HepG2 (cell line): Measurements from ENCODE around the gene KCTD16. TPM values are rescaled to one million over a fixed set of nuclear protein-coding genes. Genes with fewer than 3 reads are reported as not detected.

Experiments used
- ATAC-seq: fragments of 200-7000 bp; cut with Tn5 transposase; 3 replicates; pipeline ENCODE4 v1.9.1; 2020; ENCODE audit warnings: mild to moderate bottlenecking, moderate library complexity
- BruUV-seq: library from RNA; stranded (reverse); fragments of 400-500 nt; replicated peaks from 2 replicates; lab custom pipeline; 2021; lab: Mats Ljungman, UMichigan
- CTCF ChIA-PET: fragments of 300-600 bp; formaldehyde crosslinking; extraction: SDS; loops from one replicate; lab custom pipeline; 2021; ENCODE audit warnings: low total read pairs, inconsistent platforms, low intra/inter-chr PET ratio; lab: Yijun Ruan, JAX
- POLR2A ChIA-PET: fragments of 350-600 bp; sonication (Branson Sonifier 250); formaldehyde crosslinking; loops from one replicate; lab custom pipeline; 2020; ENCODE audit warnings: antibody characterized with exemption, inconsistent platforms; lab: Yijun Ruan, JAX
- DNase-seq: peaks from one replicate; pipeline ENCODE4 v3.0.0-alpha.2; 2015; ENCODE audit warnings: low spot score
- FAIRE-seq: peaks from 3 replicates; lab custom pipeline; 2011; peaks lifted over from hg19 to GRCh38; lab: Jason Lieb, UNC
- H2AFZ ChIP-seq: one replicate; pipeline ENCODE4 v1.6.1; 2011; ENCODE audit warnings: low read length, inconsistent platforms
- H3K27ac ChIP-seq: fragments of 300-600 bp; 3 replicates; pipeline ENCODE4 v1.8.0; 2011; ENCODE audit warnings: mixed run types, mild to moderate bottlenecking, mixed read lengths, low read length, inconsistent platforms; ENCODE audit not compliant: insufficient read depth; ENCODE audit errors: extremely low read length
- H3K27me3 ChIP-seq, 2 experiments: fragments of 200-600 bp in 1 of 2; 2 replicates in 1 of 2; 3 replicates in 1 of 2; pipeline versions ENCODE4 v1.6.0 to v1.8.0; 2011; ENCODE audit warnings: low read length in 2 of 2, mild to moderate bottlenecking in 2 of 2, moderate library complexity in 2 of 2, inconsistent platforms in 1 of 2; ENCODE audit not compliant: insufficient read depth in 2 of 2, control insufficient read depth in 1 of 2
- H3K36me3 ChIP-seq, 2 experiments: fragments of 200-600 bp in 1 of 2; replicated peaks in 1 of 2; 2 replicates in 1 of 2; 3 replicates in 1 of 2; pipeline versions ENCODE4 v1.5.1 to v1.8.0; 2011; ENCODE audit warnings: low read length in 2 of 2, inconsistent platforms in 1 of 2; ENCODE audit not compliant: insufficient read depth in 2 of 2, control insufficient read depth in 1 of 2
- H3K4me1 ChIP-seq: 2 replicates; pipeline ENCODE4 v1.5.1; 2012; ENCODE audit warnings: low read length, inconsistent platforms; ENCODE audit not compliant: insufficient read depth
- H3K4me2 ChIP-seq: 2 replicates; pipeline ENCODE4 v1.6.0; 2011; ENCODE audit warnings: low read depth, low read length, inconsistent platforms
- H3K4me3 ChIP-seq, 3 experiments: fragments of 200-600 bp in 1 of 3; sonication (generic), shearing (Covaris generic) in 1 of 3; replicated peaks in 1 of 3; 2 replicates each; pipeline ENCODE4 v1.5.1; 2011 to 2016; ENCODE audit warnings: low read length in 3 of 3, inconsistent platforms in 2 of 3, low read depth in 2 of 3, mild to moderate bottlenecking in 2 of 3, control low read depth in 1 of 3, mixed read lengths in 1 of 3; ENCODE audit not compliant: insufficient read depth in 1 of 3
- H3K79me2 ChIP-seq: one replicate; pipeline ENCODE4 v1.6.1; 2011; ENCODE audit warnings: low read length, inconsistent platforms; ENCODE audit not compliant: insufficient read depth
- H3K9ac ChIP-seq: 2 replicates; pipeline ENCODE4 v1.6.0; 2011; ENCODE audit warnings: mild to moderate bottlenecking, low read depth, low read length, inconsistent platforms; ENCODE audit not compliant: insufficient read depth
- H3K9me3 ChIP-seq: 2 replicates; pipeline ENCODE4 v1.5.1; 2012; ENCODE audit warnings: mild to moderate bottlenecking, low read length
- H4K20me1 ChIP-seq: 2 replicates; pipeline ENCODE4 v1.6.0; 2011; ENCODE audit warnings: inconsistent platforms, mild to moderate bottlenecking, low read length, moderate library complexity; ENCODE audit not compliant: insufficient read depth
- CREM ChIP-seq, 2 experiments: sonication (generic) in 1 of 2; formaldehyde crosslinking in 1 of 2; IDR thresholded peaks; 2 replicates each; pipeline versions ENCODE4 v1.4.0 to v1.6.1; 2016 to 2020; ENCODE audit warnings: antibody characterized with exemption in 1 of 2, mild to moderate bottlenecking in 1 of 2, missing genetic modification reagents in 1 of 2
- ELF1 ChIP-seq: sonication (generic); formaldehyde crosslinking; IDR thresholded peaks from 2 replicates; pipeline ENCODE4 v1.4.0; 2020; ENCODE audit warnings: missing genetic modification reagents
- GATAD2A ChIP-seq: IDR thresholded peaks from 2 replicates; pipeline ENCODE4 v1.6.1; 2016
- LBX2 ChIP-seq: sonication (generic); formaldehyde crosslinking; IDR thresholded peaks from 2 replicates; pipeline ENCODE4 v1.5.0; 2020; ENCODE audit warnings: missing genetic modification reagents, mild to moderate bottlenecking, borderline replicate concordance
- MLLT10 ChIP-seq: sonication (generic); formaldehyde crosslinking; IDR thresholded peaks from 2 replicates; pipeline ENCODE4 v1.4.0; 2020; ENCODE audit warnings: missing genetic modification reagents
- MZF1 ChIP-seq: sonication (generic); formaldehyde crosslinking; IDR thresholded peaks from 2 replicates; pipeline ENCODE4 v1.8.1; 2023; ENCODE audit warnings: mild to moderate bottlenecking, missing genetic modification reagents, borderline replicate concordance
- NCOA5 ChIP-seq: sonication (generic); formaldehyde crosslinking; IDR thresholded peaks from 2 replicates; pipeline ENCODE4 v1.4.0; 2020; ENCODE audit warnings: missing genetic modification reagents
- SIX4 ChIP-seq: sonication (generic); formaldehyde crosslinking; IDR thresholded peaks from 2 replicates; pipeline ENCODE4 v1.4.0; 2020; ENCODE audit warnings: missing genetic modification reagents
- STAT5B ChIP-seq: sonication (generic); formaldehyde crosslinking; IDR thresholded peaks from 2 replicates; pipeline ENCODE4 v1.4.0; 2020; ENCODE audit warnings: missing genetic modification reagents
- TEAD3 ChIP-seq: optimal IDR thresholded peaks from 2 replicates; pipeline ENCODE3; 2016; ENCODE audit warnings: borderline replicate concordance
- THAP8 ChIP-seq: sonication (generic); formaldehyde crosslinking; IDR thresholded peaks from 2 replicates; pipeline ENCODE4 v1.5.1; 2020; ENCODE audit warnings: missing genetic modification reagents, mild to moderate bottlenecking, borderline replicate concordance
- ZFP36L1 ChIP-seq: sonication (generic); formaldehyde crosslinking; IDR thresholded peaks from 2 replicates; pipeline ENCODE4 v1.8.0; 2022; ENCODE audit warnings: mild to moderate bottlenecking, missing genetic modification reagents, moderate library complexity
- ZNF18 ChIP-seq: sonication (generic); formaldehyde crosslinking; IDR thresholded peaks from 2 replicates; pipeline ENCODE4 v1.8.0; 2022; ENCODE audit warnings: mild to moderate bottlenecking, missing genetic modification reagents; ENCODE audit not compliant: insufficient replicate concordance
- ZNF354B ChIP-seq: sonication (generic); formaldehyde crosslinking; IDR thresholded peaks from 2 replicates; pipeline ENCODE4 v1.8.0; 2022; ENCODE audit warnings: mild to moderate bottlenecking, missing genetic modification reagents
- ZNF776 ChIP-seq: sonication (generic); formaldehyde crosslinking; IDR thresholded peaks from 2 replicates; pipeline ENCODE4 v1.4.0; 2020; ENCODE audit warnings: mild to moderate bottlenecking, missing genetic modification reagents
- ZSCAN20 ChIP-seq: sonication (generic); formaldehyde crosslinking; IDR thresholded peaks from 2 replicates; pipeline ENCODE4 v1.4.0; 2020; ENCODE audit warnings: missing genetic modification reagents, mild to moderate bottlenecking, borderline replicate concordance
- WGBS: methylation state at CpG from one replicate; pipeline ENCODE4 v1.1.6; 2017; ENCODE audit warnings: low lambda C conversion rate; 5-methylcytosine and 5-hydroxymethylcytosine counted together
- in situ Hi-C: cut with HindIII; loops from 2 replicates; pipeline ENCODE4 v1.10.0; 2017; ENCODE audit warnings: low pct_unique_long_range_greater_than_20kb; ENCODE audit not compliant: extremely low pct_ligation_motif_present
- intact Hi-C: fragments of 100-400 bp; cut with micrococcal nuclease; formaldehyde crosslinking; loops from one replicate; pipeline ENCODE4 v1.10.0; 2022; ENCODE audit not compliant: unreplicated experiment
- polyA plus RNA-seq, 8 experiments: library from polyadenylated mRNA; depleted of rRNA in 3 of 8; stranded (reverse) in 7 of 8; unstranded in 1 of 8; fragments of >200 nt; fragmentation: Illumina TruSeq in 4 of 8; extraction: Trizol in 4 of 8; gene quantifications; 2 replicates each; pipeline versions ENCODE4 v1.2.1 to v1.2.3, GENCODE V29; 2011 to 2016; ENCODE audit warnings: low read depth in 4 of 8, missing spikeins in 1 of 8, mixed read lengths in 1 of 8; ENCODE audit not compliant: insufficient read depth in 1 of 8
- total RNA-seq, 5 experiments: library from RNA; depleted of rRNA; stranded (reverse); fragments of >200 nt; fragmentation: Illumina TruSeq; extraction: Trizol; gene quantifications; 2 replicates each; pipeline ENCODE4 v1.2.3, GENCODE V29; 2016; ENCODE audit warnings: low read depth in 1 of 5

Gene KCTD16
- total and polyA plus RNA-seq, 2 of the 13 experiments (the other 11 are each of a cell fraction or from before 2014, with no cell fraction given): 0.02 to 0.09 TPM

- ChIA-PET CTCF (no interaction called here), POLR2A (no interaction called here)
- Histone ChIP-seq H2AFZ (no peak overlapping the region), H3K79me2 (no peaks in the 10 kb centered on the region), H3K9me3 (no peaks in the 10 kb centered on the region), H3K9ac (no peak overlapping the region), H3K36me3 (no peaks in the 10 kb centered on the region), H3K4me2 (no peak overlapping the region), H4K20me1 (no peaks in the 10 kb centered on the region), H3K27ac (no peak overlapping the region), H3K4me1 (no peaks in the 10 kb centered on the region), H3K27me3 (no peaks in the 10 kb centered on the region), H3K4me3 (no peak overlapping the region)
- BruUV-seq: no TSS peak
- ATAC-seq (no peak), FAIRE-seq (no peak), DNase-seq (no peak)
- 100% methylated on average over 1 of the region's 1 CpG for WGBS
- in situ Hi-C loops (no loop called here), intact Hi-C loops (loop anchor here (10.0 kb wide), 1 partner anchor 901 kb away; no protein-coding TSS in a partner anchor)
- TF ChIP-seq ELF1 (CRISPR knock-in tag): no peak
- no peak for TF ChIP-seq LBX2
- TF ChIP-seq TEAD3 (CRISPR knock-in tag): no peak
- TF ChIP-seq ZSCAN20 (CRISPR knock-in tag): no peak
- TF ChIP-seq GATAD2A (CRISPR knock-in tag): no peak
- no peak for TF ChIP-seq SIX4 (CRISPR knock-in tag)
- no peak for TF ChIP-seq CREM (IDR thresholded peaks at IDR 0.05)
- TF ChIP-seq CREM (CRISPR knock-in tag; IDR thresholded peaks at IDR 0.05): no peak
- TF ChIP-seq ZNF776 (CRISPR knock-in tag): no peak
- TF ChIP-seq THAP8 (CRISPR knock-in tag): no peak
- TF ChIP-seq NCOA5 (CRISPR knock-in tag): no peak
- no peak for TF ChIP-seq MZF1 (CRISPR knock-in tag)
- no peak for TF ChIP-seq MLLT10 (CRISPR knock-in tag)
- no peak for TF ChIP-seq ZNF18 (CRISPR knock-in tag)
- no peak for TF ChIP-seq STAT5B (CRISPR knock-in tag)
- TF ChIP-seq ZFP36L1: no peak
- TF ChIP-seq ZNF354B (CRISPR knock-in tag): no peak
Observed at GRCh38 chr5:144333336-144333920, 162.8 kb downstream of the KCTD16 start.
